COLO668 (cell line): ENCODE results near the gene FAM90A26.
"Not testable (repeated sequence)": the region's sequence is repeated elsewhere in the genome, so short reads cannot be mapped to it uniquely, and the experiment has no call there.

Source experiments
- DNase-seq: peaks from one replicate; lab custom pipeline; 2025; ENCODE audit not compliant: unreplicated experiment; lab: John Stamatoyannopoulos, UW

Gene FAM90A26, protein sequence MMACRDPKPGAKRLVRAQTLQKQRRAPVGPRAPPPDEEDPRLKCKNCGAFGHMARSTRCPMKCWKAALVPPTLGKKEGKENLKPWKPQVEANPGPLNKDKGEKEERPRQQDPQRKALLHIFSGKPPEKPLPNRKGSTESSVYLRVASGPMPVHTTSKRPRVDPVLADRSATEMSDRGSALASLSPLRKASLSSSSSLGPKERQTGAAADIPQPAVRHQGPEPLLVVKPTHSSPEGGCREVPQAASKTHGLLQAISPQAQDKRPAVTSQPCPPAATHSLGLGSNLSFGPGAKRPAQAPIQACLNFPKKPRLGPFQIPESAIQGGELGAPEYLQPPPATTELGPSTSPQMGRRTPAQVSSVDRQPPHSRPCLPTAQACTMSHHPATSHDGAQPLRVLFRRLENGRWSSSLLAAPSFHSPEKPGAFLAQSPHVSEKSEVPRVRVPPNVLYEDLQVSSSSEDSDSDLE

DNA sequence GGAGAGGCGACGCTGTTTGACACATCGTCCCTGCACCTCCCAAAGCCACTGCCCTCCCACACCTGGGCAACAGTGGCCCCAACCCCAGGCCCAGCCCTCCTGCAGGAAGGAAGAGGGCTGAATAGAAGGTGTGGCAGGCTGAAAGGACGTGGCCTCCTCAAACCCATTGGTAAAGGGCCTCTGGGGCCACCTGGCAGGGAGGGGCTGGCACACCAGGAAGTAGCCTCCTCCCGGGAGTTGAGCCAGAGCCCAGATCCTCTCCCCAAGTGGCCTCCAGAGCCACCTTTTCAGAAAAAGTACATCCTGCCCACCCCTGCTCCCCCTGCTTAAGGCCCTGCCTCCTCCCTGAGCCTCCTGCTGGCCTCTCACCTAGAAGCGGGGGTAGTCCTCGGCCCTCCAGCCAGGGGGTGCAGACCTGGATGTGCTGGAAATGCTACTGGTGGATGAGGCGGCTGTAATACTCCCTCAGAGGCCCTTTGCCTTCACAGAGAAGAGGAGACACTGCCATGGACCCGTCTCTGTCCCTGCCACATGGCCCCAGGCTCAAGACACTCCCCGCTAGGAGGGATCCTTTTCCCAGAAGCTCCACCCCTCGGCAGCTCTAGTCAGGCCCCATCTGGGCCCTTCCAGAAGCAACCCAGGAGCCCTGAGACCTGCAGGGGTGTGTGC, at the start of gene FAM90A26:
Gene FAM90A26, plus strand, starts transcription at position 619 of the 669 bp plus-strand sequence. CDS start 2,764 bp downstream, outside the sequence.
- not testable (repeated sequence) for DNase-seq

DNA sequence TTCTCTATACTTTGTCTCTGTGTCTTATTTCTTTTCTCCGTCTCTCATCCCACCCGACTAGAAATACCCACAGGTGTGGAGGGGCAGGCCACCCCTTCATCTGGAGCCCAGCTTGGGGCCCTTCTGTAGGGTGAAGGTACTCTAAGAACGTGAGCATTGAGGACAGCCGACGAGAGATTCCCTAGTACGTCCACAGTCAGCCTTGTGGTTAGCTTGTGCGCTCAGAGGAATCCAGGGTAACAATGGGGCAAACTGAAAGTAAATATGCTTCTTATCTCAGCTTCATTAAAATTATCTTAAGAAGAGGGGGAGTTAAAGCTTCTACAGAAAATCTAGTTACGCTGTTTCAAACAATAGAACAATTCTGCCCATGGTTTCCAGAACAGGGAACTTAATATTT, 47.5 kb upstream of the FAM90A26 start:
- DNase-seq: not testable (repeated sequence)

DNA sequence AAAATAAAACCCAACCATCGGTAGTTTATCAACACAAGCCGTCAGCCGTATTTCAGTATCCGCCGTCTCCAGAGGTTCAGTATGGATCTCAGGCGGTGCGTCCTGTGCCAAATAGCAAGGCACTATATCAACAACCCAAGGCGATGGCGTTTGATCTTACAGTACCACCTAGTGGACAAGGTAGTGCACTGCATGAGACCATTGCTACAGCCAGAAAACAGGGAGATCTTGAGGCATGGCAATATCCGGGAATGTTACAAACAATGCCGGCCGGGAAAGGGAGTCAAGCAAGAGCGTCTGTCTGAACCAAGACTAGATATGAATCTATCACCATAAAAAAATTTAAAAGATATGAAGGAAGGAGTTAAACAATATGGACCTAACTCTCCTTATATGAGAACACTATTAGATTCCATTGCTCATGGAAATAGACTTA, 46.6 kb upstream of the FAM90A26 start:
- DNase-seq: peak; percentile 36

DNA sequence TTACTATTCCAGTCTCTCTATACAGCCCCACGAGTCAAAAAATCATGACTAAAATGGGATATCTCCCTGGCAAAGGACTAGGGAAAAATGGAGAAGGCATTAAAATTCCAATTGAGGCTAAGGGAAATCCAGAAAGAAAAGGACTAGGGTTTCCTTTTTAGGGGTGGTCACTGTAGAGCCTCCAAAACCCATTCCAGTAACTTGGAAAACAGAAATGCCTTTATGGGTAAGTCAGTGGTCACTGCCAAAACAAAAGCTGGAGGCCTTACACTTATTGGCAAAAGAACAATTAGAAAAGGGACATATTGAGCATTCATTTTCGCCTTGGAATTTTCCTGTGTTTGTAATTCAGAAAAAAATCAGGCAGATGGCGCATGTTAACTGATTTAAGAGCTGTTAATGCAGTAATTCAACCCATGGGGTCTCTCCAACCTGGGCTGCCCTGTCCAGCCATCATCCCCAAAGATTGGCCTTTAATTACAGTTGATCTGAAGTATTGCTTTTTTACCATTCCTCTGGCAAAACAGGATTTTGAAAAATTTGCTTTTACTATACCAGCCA, 44.5 kb upstream of the FAM90A26 start:
- DNase-seq: not testable (repeated sequence)

DNA sequence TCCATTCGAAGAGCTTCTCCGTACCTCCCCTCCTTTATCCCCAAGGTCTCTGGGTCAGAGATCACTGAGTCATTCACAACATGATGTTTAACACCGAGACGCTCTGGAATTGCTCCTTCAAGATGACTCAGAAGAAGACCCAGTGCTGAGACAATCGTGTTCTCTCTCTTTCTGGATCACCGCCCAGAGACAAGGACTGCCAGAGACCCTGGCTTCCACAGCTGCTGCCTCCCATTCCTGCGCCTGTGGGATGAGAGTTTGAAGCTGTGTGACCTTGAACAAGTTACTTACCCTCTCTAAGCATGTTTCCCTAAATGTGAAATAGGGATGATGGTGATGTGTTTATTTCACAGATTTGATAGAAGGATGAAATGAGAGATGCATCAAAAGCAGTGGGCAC, 38.8 kb upstream of the FAM90A26 start:
- DNase-seq: not testable (repeated sequence)

DNA sequence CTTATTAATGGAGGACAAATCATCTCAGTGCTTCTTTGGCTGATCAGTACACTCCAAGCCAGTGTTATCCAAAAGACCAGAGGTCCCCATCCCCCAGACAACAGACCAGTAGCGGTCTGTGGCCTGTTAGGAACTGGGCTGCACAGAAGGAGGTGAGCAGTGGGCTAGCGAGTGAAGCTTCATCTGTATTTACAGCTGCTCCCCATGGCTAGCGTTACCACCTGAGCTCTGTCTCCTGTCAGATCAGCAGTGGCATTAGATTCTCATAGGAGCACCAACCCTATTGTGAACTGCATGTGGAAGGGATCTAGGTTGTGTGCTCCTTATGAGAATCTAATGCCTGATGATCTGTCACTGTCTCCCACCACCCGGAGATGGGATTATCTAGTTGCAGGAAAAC, 37.4 kb upstream of the FAM90A26 start:
- DNase-seq: not testable (repeated sequence)

DNA sequence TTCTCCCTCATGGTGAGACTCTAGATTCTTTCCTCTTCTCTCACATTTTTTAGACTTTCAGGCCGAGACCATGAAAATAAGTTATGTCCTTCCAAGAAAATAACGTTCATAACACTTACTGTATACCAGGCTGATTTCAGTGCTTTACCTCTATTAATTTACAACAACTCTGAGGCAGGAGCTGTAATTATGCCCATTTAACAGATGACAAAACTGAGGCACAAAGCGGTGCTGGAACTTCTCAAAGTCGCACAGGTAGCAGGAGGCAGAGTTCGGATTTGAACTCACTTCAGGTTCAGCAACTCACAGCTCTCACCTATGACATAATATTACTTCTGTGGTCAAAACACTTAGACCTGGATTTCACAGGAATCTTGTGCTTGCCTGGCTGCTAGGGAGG, 36.2 kb upstream of the FAM90A26 start:
- DNase-seq: not testable (repeated sequence)

DNA sequence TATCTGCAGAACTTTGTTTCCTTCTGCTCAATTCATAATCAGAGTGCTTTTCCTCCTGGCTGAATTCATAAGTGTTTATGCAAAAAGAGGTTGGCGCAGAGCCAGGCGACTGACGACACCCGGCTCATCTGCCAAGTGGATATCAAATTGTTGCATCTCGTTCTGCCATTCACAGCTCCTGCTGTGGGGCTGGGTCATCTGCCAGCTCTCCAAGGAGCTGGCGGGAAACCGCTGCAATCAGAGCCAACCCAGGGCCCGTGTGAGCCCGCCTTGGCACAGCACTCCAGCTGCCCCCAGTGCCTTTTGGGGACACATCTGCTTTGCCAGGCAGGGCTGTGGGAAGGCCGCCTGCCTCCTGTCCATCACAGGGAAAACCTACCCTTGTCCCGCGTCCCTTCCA, 35.7 kb upstream of the FAM90A26 start:
- DNase-seq: not testable (repeated sequence)

DNA sequence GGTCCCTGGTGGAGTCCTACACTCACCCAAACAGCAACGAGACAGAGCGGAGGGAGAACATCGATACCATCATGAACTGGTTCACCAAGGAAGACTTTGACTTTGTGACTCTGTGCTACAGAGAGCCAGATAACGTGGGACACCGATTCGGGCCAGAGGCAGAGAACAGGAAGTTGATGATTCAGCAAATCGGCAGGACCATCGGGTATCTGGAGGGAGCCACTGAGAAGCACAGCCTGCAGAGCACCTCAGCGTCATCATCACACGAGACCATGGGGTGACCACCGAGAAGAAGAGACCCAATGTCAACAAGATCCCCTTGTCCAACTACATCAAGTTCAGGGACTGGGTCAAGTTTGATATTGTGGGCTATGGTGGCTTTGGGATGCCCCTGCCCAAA, 29.2 kb upstream of the FAM90A26 start:
- DNase-seq: not testable (repeated sequence)

DNA sequence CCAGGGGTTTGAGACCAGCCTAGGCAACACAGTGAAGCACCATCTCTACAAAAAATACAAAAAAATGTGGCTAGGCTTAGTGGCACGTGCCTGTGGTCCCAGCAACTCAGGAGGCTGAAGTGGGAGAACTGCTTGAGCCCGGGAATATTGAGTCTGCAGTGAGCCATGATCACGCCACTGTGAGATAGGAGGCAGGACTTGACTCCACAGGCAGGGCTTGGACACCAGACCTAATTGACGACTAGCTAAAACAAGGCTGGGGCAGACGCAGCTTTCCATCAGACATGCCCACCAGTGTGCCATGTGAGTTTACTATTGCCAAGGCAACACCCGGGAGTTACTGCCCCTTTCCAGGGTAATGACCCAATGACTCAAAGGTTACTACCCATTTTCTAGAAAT, 27.4 kb upstream of the FAM90A26 start:
- DNase-seq: not testable (repeated sequence)

DNA sequence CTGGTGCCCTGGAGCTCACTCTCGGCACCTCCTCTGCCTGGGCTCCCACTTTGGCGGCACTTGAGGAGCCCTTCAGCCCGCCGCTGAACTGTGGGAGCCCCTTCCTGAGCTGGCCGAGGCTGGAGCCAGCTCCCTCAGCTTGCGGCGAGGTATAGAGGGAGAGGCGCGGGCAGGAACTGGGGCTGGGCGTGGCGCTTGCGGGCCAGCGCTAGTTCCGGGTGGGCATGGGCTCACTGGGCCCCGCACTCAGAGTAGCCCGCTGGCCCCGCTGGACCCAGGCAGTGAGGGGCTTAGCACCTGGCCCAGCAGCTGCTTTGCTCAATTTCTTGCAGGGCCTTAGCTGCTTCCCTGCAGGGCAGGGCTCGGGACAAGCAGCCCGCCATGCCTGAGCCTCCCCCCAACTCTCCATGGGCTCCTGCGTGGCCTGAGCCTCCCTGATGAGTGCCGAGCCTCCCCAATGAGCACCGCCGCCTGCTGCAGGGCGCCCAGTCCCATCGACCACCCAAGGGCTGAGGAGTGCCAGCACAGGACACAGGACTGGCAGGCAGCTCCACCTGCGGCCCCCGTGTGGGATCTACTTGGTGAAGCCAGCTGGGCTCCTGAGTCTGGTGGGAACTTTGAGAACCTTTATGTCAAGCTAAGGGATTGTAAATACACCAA, 26.7 kb upstream of the FAM90A26 start:
- no peak for DNase-seq

DNA sequence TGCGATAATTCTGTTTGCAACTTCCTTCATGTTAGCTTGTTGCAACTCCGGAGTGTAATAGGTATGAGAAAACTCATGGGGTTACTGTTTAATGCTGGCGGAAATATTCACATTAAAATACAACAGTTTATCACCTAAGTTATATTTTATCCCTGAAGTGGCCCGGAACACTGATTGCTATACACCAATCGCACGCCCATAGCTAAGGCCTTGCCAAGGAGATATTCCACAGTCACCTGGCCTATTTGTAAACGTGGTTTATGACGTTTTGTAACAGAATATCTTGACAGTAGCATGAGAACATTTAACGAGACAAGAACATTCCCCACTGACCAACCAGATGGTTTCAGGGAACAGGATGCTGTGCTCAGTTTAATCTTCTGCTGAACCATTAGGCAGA, 23.2 kb upstream of the FAM90A26 start:
- DNase-seq: no peak

DNA sequence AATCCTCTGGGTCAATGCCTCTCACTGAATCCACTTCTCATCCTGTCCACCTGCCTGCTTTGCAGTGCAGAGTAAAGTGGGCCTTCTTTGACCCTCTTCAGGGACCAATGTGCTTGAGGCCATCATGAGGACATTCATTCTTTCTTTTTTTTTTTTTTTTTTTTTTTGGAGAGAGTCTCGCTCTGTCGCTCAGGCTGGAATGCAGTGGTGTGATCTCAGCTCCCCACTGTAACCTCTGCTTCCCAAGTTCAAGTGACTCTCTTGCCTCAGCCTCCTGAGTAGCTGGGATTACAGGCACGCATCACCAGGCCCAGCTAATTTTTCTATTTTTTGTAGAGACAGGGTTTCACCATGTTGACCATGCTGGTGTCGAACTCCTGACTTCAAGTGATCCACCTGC, 22.8 kb upstream of the FAM90A26 start:
- DNase-seq: not testable (repeated sequence)

DNA sequence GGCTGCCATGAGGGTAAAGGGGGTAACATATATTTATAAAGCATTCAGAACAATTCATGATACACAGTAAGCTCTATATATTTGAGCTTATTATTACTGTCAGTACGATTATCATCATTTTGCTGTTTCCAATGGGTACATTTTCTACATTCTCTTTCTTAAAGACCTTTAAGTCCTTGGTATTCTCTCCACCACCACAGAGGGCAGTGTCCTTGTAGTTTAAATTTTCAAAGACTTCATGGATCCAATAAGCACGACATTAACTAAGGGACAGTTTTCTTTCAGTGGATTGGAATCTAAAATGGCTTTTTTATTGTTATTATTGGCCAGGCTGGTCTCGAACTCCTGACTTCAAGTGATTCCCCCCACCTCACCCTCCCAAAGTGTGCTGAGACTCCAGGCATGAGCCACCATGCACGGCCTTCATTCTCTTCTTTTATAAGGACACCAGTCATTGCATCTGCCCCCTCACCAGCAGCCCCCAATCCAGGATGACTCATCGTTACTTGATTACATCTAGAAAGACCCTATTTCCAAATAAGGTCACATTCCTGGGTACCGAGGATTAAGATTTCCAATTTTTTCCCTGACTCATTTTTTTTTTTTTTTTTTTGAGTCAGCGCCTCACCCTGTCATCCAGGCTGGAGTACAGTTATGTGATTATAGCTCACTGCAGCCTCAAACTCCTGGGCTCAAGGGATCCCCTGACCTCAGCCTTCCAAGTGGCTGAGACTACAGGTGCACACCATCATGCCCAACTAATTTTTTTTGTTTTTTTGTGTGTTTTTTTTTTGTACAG, 21.4 kb upstream of the FAM90A26 start:
- not testable (repeated sequence) for DNase-seq

DNA sequence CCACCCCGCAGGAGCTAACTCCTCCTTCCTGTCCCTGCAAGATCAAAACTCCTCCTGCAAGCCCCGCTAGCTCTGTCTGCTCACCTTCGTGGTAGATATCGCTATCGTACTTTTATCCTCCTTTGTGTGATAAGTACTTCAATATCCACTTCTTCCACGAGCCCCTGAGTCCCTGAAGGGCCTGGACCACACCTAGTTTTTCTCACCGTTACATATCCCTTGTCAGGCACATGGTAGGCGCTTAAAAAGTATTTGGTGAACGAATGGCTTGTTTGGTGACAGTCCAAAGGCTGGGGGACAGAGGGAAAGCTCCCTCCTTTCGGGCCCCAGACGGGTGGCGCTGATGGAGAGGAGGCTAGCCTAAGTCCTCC, 18.4 kb upstream of the FAM90A26 start:
- DNase-seq: not testable (repeated sequence)

DNA sequence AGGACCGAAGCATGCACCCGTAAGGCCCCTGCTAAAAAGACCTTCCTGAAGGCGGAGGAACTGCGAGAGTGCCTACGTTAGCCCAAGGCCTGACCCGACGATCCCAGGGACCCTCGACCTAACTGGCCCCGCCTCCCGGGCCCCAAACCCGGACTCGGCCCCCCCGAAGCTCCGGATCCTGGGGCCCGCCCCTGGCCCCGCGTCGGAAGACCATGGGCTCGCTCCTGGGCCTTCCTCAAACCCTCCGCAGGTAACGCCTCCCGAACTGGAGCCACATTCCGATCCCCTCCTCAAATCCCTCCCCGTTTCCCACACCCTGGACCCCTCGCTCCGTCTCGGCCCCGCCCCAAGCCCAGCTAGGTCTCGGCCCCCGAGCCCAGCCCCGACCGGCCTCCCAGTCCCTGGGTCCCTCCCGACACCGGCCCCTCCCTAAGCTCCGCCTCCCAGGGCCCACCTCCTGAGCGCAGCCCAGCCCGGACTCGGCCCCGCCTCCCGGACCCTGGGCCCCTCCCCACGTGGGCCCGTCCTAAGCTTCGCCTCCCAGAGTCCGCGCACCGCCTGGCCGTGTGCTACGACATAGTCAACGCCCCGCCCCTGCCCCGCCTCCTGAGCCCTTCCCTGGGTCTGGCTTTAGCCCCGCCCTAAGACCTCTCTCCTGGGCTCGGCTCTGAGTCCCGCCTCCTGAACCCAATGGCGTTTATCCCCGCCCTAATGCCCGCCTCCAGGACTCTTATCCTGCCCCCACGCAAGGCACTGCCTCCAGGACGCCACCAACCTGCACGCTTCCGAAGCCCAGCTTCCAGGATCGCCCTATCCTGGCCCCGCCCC, 17.8 kb upstream of the FAM90A26 start:
- peak; percentile 50 for DNase-seq

DNA sequence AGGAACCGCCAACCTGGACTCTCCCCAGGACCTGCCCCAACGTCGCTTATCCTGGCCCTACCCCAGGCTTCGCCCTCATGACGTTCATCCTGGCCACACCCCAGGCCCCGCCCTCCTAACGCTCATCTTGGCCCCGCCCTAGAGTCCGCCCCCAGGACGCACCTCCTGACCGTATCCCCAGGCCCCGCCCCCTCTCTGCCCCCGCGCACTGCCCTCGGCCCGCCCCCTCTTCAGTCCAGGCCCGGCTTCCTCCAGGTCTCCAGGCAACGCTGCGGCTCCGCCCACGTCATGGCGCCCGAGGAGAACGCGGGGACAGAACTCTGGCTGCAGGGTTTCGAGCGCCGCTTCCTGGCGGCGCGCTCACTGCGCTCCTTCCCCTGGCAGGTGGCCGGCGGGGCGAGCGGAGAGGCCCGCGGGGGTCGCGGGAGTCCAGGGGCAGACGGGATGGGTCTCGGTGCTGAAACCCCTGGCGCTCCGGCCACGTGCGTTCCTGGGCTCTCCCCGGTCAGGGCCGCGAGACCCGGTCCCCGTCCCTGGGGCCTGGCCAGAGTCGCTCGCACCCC, 17.1 kb upstream of the FAM90A26 start:
- peak; percentile 81 for DNase-seq

DNA sequence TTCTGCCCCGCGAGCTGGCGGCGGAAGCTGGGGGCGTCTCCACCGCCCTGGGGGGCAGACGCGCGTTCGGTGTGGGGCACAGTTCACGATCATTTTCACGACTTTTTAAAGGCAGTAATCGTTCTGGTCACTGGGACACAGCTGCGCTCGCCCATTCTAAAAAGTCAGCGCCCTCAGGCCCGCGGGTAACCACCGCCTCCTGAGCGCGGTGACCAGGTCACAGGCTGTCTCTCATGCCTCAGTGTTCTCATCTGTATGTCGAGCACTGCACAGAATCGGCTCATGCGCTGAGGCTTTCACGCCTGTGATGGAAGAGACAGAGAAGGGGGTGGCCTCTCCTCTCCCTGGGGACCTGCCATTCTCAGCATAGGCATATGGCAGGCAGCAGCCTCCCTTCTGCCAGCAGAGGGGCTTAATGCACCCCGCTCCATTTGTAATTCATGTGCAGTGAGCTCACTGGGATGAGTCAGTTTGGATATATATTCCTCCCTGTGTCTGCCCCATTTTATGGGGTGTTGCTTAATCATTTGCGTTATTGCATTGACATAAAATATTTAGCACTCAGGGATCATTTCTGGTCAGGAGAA, 16.5 kb upstream of the FAM90A26 start:
- not testable (repeated sequence) for DNase-seq
